ENCODE measurements around the gene TLR3. TPM values are rescaled to one million over a fixed set of nuclear protein-coding genes. Genes with fewer than 3 reads are reported as not detected.
"Not testable (repeated sequence)": the region's sequence is repeated elsewhere in the genome, so short reads cannot be mapped to it uniquely, and the experiment has no call there.

Gene TLR3
- total RNA-seq, 2 experiments from 2014 or later = 0.10 TPM; not detected in 1

DNA sequence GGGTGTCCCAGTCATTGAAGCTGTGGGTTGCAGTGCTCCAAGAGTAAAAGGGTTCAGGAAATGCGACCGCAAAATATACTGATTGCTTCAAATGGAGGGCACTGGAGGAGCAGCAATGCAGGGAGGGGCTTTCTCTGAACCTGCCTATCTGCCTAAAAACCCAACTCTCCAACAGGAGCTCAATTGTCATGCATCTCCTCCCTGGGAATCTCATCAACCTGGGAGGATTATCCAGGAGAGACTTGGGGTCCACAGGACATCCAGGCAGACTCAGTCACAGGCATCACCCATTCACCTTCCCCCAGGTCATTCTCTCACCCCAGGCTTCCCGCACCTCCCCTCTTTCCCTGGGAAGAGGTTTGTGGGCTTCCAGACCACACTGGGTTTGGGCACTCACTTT lies 38.2 kb upstream of the TLR3 start:
- Mint-ChIP-seq H3K27ac (no peak overlapping the region), H3K27me3 (peaks cover 16% of the 10 kb centered on the region), H3K4me1 (ENCODE audit: low read depth) (no peaks in the 10 kb centered on the region), H3K9me3 (peaks cover 5% of the 10 kb centered on the region), H3K36me3 (no peaks in the 10 kb centered on the region), H3K4me3 (no peak overlapping the region)
- POLR2A ChIA-PET = no interaction called here
- CTCF ChIA-PET = no interaction called here
- intact Hi-C loops (cut with micrococcal nuclease) = no loop called here
- DNase-seq = no peak

DNA sequence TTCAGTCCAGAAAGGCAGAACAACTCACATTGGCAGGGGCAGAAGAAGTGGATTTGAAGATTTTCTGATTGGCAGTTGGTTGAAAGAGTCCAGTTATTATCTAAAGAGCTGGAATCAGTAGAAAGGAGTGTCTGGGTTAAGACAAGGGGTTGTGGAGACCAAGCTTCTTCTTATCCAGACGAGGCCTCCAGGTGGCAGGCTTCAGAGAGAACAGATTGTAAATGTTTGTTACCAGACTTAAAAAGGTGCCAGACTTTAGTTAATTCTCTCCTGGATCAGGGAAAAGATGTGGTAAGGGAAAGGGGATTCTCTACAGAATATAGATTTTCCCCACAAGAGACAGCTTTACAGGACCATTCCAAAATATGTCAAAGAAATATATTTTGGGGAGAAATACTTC lies 36.7 kb upstream of the TLR3 start:
- DNase-seq = no peak
- Mint-ChIP-seq H3K4me3 (no peak overlapping the region), H3K4me1 (ENCODE audit: low read depth) (no peaks in the 10 kb centered on the region), H3K27ac (no peak overlapping the region), H3K27me3 (peaks cover 16% of the 10 kb centered on the region), H3K9me3 (peaks cover 5% of the 10 kb centered on the region), H3K36me3 (no peaks in the 10 kb centered on the region)
- ChIA-PET CTCF (no interaction called here), POLR2A (no interaction called here)
- intact Hi-C loops (cut with micrococcal nuclease) = no loop called here

- Mint-ChIP-seq H3K4me3 (no peak overlapping the region), H3K27me3 (peaks cover 17% of the 10 kb centered on the region), H3K9me3 (peaks cover 5% of the 10 kb centered on the region), H3K4me1 (ENCODE audit: low read depth) (no peaks in the 10 kb centered on the region), H3K27ac (no peak overlapping the region), H3K36me3 (no peaks in the 10 kb centered on the region)
- intact Hi-C loops (cut with micrococcal nuclease) = no loop called here
- ChIA-PET POLR2A (no interaction called here), CTCF (no interaction called here)
- no peak for DNase-seq
Observed at GRCh38 chr4:186033027-186033426, 35.9 kb upstream of the TLR3 start.

DNA sequence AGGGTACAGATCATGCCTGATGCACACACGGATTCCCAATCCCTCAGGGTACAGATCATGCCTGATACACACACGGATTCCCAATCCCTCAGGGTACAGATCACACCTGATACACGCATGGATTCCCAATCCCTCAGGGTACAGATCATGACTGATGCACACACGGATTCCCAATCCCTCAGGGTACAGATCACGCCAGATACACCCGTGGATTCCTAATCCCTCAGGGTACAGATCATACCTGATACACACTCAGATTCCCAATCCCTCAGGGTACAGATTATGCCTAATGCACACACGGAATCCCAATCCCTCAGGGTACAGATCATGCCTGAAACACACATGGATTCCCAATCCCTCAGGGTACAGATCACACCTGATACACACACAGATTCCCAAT lies 34.3 kb upstream of the TLR3 start:
- H3K27ac Mint-ChIP-seq; H3K4me3 Mint-ChIP-seq; DNase-seq; H3K4me1 Mint-ChIP-seq (ENCODE audit: low read depth); H3K36me3 Mint-ChIP-seq; H3K9me3 Mint-ChIP-seq; POLR2A ChIA-PET; CTCF ChIA-PET: not testable (repeated sequence)
- H3K27me3 Mint-ChIP-seq = peaks cover 21% of the 10 kb centered on the region
- intact Hi-C loops (cut with micrococcal nuclease) = loop anchor here (5.0 kb wide), 1 partner anchor 992 kb away; no protein-coding TSS in a partner anchor

GRCh38 chr4:186036976-186037581 lies 31.9 kb upstream of the TLR3 start:
- H3K4me3 Mint-ChIP-seq = no peak overlapping the region
- H3K9me3 Mint-ChIP-seq = peaks cover 5% of the 10 kb centered on the region
- ChIA-PET POLR2A (no interaction called here), CTCF (interaction anchor here (1.0 to 3.2 kb wide), 5 partner anchors 15 to 563 kb away, joined by 3 to 36 read pairs (median 4); no protein-coding TSS in a partner anchor)
- H3K27me3 Mint-ChIP-seq = peaks cover 17% of the 10 kb centered on the region
- no peaks in the 10 kb centered on the region for H3K36me3 Mint-ChIP-seq
- no peak for DNase-seq
- no peak overlapping the region for H3K27ac Mint-ChIP-seq
- intact Hi-C loops (cut with micrococcal nuclease) = loop anchor here (5.0 kb wide), 1 partner anchor 995 kb away; no protein-coding TSS in a partner anchor
- H3K4me1 Mint-ChIP-seq (ENCODE audit: low read depth) = no peaks in the 10 kb centered on the region

DNA sequence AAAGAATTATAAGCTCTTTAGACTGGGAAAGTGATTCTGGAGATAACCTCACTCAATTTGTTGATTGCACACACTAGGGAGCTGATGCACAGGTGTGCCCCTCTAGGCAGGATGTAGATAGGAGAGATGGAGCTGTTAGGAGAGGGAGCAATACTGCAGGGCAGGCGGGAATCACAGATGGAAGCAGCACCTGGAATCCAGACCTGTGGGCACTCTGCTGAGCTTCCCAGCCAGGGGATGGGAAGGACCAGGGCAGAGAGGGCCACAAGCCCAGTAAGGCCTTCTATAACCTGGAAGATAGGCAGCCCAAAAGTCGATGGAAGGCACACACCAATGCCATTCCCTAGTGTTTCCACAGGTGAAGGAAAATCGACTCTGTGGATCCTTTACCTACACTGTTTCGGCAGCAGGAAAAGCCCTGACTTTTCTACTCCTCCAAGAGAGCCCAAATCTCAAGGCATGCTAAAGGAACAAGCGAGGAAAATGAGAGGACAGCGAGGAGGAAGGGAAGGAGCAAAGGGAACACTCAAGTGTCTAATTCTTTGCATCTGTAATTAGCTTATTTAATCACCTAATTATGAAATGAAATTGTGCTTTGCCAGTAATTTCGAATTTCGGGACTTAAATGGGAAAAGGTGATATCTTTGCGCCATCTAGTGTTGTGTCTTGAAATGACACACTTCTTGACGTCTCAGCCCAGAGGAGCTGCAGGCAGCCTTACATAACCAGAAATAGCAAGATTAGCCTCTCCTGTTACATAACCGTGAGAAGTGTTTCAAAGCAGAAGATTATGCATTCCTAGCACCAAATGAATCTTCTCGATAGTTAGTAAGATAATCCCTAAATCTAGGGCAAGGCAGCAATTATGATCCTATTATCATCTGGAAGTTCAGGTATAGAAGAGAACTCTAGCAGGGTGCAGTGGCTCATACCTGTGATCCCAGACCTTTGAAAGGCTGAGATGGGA lies 31.0 kb upstream of the TLR3 start:
- intact Hi-C loops (cut with micrococcal nuclease) = loop anchor here (1.0 to 5.0 kb wide), 2 partner anchors 397 to 996 kb away; no protein-coding TSS in a partner anchor
- H3K27ac Mint-ChIP-seq = no peak overlapping the region
- peaks cover 5% of the 10 kb centered on the region for H3K9me3 Mint-ChIP-seq
- H3K36me3 Mint-ChIP-seq = no peaks in the 10 kb centered on the region
- H3K4me3 Mint-ChIP-seq = no peak overlapping the region
- CTCF ChIA-PET = interaction anchor here (0.6 to 3.2 kb wide), 13 partner anchors 8 to 612 kb away, joined by 3 to 36 read pairs (median 3); partner anchors contain the start of gene UFSP2
- peaks cover 17% of the 10 kb centered on the region for H3K27me3 Mint-ChIP-seq
- POLR2A ChIA-PET = no interaction called here
- peak; percentile 13 for DNase-seq
- no peaks in the 10 kb centered on the region for H3K4me1 Mint-ChIP-seq (ENCODE audit: low read depth)

- Mint-ChIP-seq H3K4me1 (ENCODE audit: low read depth) (no peaks in the 10 kb centered on the region), H3K27ac (no peak overlapping the region), H3K9me3 (peaks cover 3% of the 10 kb centered on the region), H3K36me3 (no peaks in the 10 kb centered on the region), H3K27me3 (peaks cover 15% of the 10 kb centered on the region), H3K4me3 (no peak overlapping the region)
- POLR2A ChIA-PET = no interaction called here
- CTCF ChIA-PET = no interaction called here
- DNase-seq = no peak
- intact Hi-C loops (cut with micrococcal nuclease) = loop anchor here (5.0 kb wide), 1 partner anchor 997 kb away; no protein-coding TSS in a partner anchor
Observed at GRCh38 chr4:186039697-186040096, 29.3 kb upstream of the TLR3 start.

DNA sequence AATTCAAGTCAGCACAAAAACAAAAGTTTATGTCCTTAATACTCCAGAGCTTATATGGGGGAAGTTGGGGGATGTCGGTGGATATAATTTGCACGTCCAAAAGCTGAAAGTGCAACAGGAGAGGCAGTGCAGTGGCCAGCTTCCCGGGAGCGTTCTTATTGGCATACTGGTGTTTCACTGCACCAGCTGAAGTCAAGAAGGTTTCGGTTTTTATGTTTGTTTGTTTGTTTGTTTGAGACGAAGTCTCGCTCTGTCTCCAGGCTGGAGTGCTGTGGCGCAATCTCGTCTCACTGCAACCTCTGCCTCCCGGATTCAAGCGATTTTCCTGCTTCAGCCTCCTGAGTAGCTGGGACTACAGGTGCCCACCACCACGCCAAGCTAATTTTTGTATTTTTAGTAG lies 28.6 kb upstream of the TLR3 start:
- intact Hi-C loops (cut with micrococcal nuclease) = no loop called here
- CTCF ChIA-PET = interaction anchor here (1.0 kb wide), 1 partner anchor 21 kb away, joined by 3 read pairs; no protein-coding TSS in a partner anchor
- no peaks in the 10 kb centered on the region for H3K4me1 Mint-ChIP-seq (ENCODE audit: low read depth)
- H3K36me3 Mint-ChIP-seq = no peaks in the 10 kb centered on the region
- DNase-seq = no peak
- no peak overlapping the region for H3K27ac Mint-ChIP-seq
- no peaks in the 10 kb centered on the region for H3K9me3 Mint-ChIP-seq
- H3K27me3 Mint-ChIP-seq = peaks cover 15% of the 10 kb centered on the region
- no peak overlapping the region for H3K4me3 Mint-ChIP-seq
- POLR2A ChIA-PET = no interaction called here

DNA sequence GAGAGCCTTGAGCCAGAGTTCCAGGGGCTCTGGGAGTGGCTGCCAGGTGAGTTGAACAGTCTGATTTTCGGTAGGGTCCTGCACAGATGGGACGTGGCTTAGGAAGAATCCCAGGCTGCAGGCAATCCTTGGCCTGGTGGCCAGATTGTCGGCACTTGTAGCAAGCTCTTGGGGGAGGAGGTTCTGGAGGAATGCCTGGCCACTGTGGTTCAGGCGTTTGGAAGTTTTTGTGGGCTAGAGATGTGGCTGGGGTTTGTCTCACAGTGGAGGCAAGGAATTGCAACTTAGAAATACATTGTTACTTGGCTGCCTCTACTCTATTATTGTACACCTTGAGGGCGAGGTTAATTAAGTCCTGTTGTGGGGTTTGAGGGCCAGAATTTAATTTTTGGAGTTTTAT lies 21.5 kb upstream of the TLR3 start:
- H3K4me3 Mint-ChIP-seq; H3K27me3 Mint-ChIP-seq; H3K27ac Mint-ChIP-seq; CTCF ChIA-PET; H3K36me3 Mint-ChIP-seq; DNase-seq; POLR2A ChIA-PET; H3K9me3 Mint-ChIP-seq; intact Hi-C loops (cut with micrococcal nuclease); H3K4me1 Mint-ChIP-seq (ENCODE audit: low read depth): not testable (repeated sequence)

GRCh38 chr4:186050135-186050534 lies 18.8 kb upstream of the TLR3 start:
- H3K27ac Mint-ChIP-seq; intact Hi-C loops (cut with micrococcal nuclease); H3K9me3 Mint-ChIP-seq; H3K36me3 Mint-ChIP-seq; H3K4me1 Mint-ChIP-seq (ENCODE audit: low read depth); H3K4me3 Mint-ChIP-seq; DNase-seq; POLR2A ChIA-PET; CTCF ChIA-PET; H3K27me3 Mint-ChIP-seq: not testable (repeated sequence)

DNA sequence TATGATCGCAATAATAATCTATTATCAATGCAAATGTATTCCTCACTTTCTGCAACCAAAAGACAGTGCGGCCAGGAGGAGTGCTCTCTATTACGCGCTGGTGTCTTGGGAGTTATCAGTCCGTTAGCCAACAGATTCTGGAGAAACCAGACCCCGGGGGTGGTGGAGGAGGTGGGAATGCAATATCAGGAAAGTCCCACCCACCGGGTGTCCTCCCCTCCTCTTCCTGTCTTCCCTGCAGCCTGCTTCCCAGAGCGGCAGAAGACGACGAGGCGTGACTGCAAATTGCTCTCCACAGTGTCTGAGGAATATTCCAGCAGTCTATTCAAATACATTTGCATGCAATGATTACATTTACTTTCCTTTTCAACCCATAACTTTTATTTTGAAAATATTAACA lies 17.9 kb upstream of the TLR3 start:
- Mint-ChIP-seq H3K36me3 (no peaks in the 10 kb centered on the region), H3K27me3 (peaks cover 4% of the 10 kb centered on the region), H3K4me3 (no peak overlapping the region), H3K4me1 (ENCODE audit: low read depth) (no peaks in the 10 kb centered on the region), H3K9me3 (no peaks in the 10 kb centered on the region), H3K27ac (no peak overlapping the region)
- POLR2A ChIA-PET = no interaction called here
- DNase-seq = no peak
- CTCF ChIA-PET = no interaction called here
- intact Hi-C loops (cut with micrococcal nuclease) = no loop called here

- ChIA-PET CTCF (interaction anchor here (0.8 kb wide), 1 partner anchor 13 kb away, joined by 3 read pairs; no protein-coding TSS in a partner anchor), POLR2A (no interaction called here)
- Mint-ChIP-seq H3K4me3 (no peak overlapping the region), H3K36me3 (peaks cover 3% of the 10 kb centered on the region), H3K9me3 (peaks cover 3% of the 10 kb centered on the region), H3K27ac (no peak overlapping the region), H3K4me1 (ENCODE audit: low read depth) (peaks cover 6% of the 10 kb centered on the region), H3K27me3 (peaks cover 6% of the 10 kb centered on the region)
- DNase-seq = peak; percentile 20
- intact Hi-C loops (cut with micrococcal nuclease) = no loop called here
Observed at GRCh38 chr4:186058253-186058979, 10.5 kb upstream of the TLR3 start.
